ENCODE measurements around the gene NDUFB6. TPM values are rescaled to one million over a fixed set of nuclear protein-coding genes. Genes with fewer than 3 reads are reported as not detected.

The NDUFB6 gene
- 102 to 115 TPM (median 102 TPM) in 5 replicates for total RNA-seq (2022; extraction: Qiagen RNA extraction; ENCODE audit: low read depth)

GRCh38 chr9:32572900-32573523 is at the start of gene NDUFB6:
Gene NDUFB6 (minus strand): TSS chr9:32573159. CDS start chr9:32573060, 99 bp downstream.

GRCh38 chr9:32552172-32552872 is 20.6 kb downstream of the NDUFB6 start, which contains the start of the genes SMIM27 and TOPORS:
Gene SMIM27 (plus strand): TSS chr9:32552327. CDS start chr9:32552435, 108 bp downstream.
Gene TOPORS (minus strand): TSS chr9:32552586. CDS start chr9:32552436, 150 bp downstream.

GRCh38 chr9:32526041-32526706 is 46.8 kb downstream of the NDUFB6 start, which contains the start of gene RIGI:
Gene RIGI (minus strand): TSS chr9:32526196. CDS start chr9:32526166, 30 bp downstream.

Other genes with a start within 250 kb of the NDUFB6 start
- 26.4 to 30.1 TPM (median 27.5 TPM) in 5 replicates for gene ACO1, start 188.5 kb downstream of the NDUFB6 start, total RNA-seq (2022; extraction: Qiagen RNA extraction; ENCODE audit: low read depth)
- gene RIGI, start 47.0 kb downstream of the NDUFB6 start, total RNA-seq (2022; extraction: Qiagen RNA extraction; ENCODE audit: low read depth) = 2.8 to 4.7 TPM (median 3.5 TPM) in 5 replicates
- 13.2 to 19.4 TPM (median 14.9 TPM) in 5 replicates for gene SMIM27, start 20.8 kb downstream of the NDUFB6 start, total RNA-seq (2022; extraction: Qiagen RNA extraction; ENCODE audit: low read depth)
- 11.5 to 18.7 TPM (median 12.4 TPM) in 5 replicates for gene TOPORS, start 20.6 kb downstream of the NDUFB6 start, total RNA-seq (2022; extraction: Qiagen RNA extraction; ENCODE audit: low read depth)
- 0.02 TPM in 1 of 5 replicates, not detected in the others for gene TAF1L, start 62.5 kb upstream of the NDUFB6 start, total RNA-seq (2022; extraction: Qiagen RNA extraction; ENCODE audit: low read depth)
- not detected in 5 replicates for gene TMEM215, start 210.4 kb upstream of the NDUFB6 start, total RNA-seq (2022; extraction: Qiagen RNA extraction; ENCODE audit: low read depth)